HCT116 (cell line): Measurements from ENCODE around the gene IRX1. TPM values are rescaled to one million over a fixed set of nuclear protein-coding genes. Genes with fewer than 3 reads are reported as not detected.

Experiments used
- ATAC-seq: fragments of 200-7000 bp; cut with Tn5 transposase; 2 replicates; pipeline ENCODE4 v1.9.1; 2020; ENCODE audit warnings: mild to moderate bottlenecking, moderate library complexity
- BruUV-seq: library from RNA; stranded (reverse); fragments of 400-500 nt; replicated peaks from 2 replicates; lab custom pipeline; 2021; lab: Mats Ljungman, UMichigan
- CTCF ChIA-PET: fragments of 300-600 bp; sonication (Branson Sonifier 250); formaldehyde crosslinking; loops from one replicate; lab custom pipeline; 2021; ENCODE audit warnings: antibody characterized with exemption; lab: Charles Lee
- POLR2A ChIA-PET: fragments of 300-600, 350-600 bp; sonication (Branson Sonifier 250); formaldehyde crosslinking; loops from one replicate; lab custom pipeline; 2021; ENCODE audit warnings: antibody characterized with exemption; lab: Charles Lee
- RAD21 ChIA-PET, 2 experiments: fragments of 300-600 bp; sonication (Branson Sonifier 250); formaldehyde crosslinking; loops; one replicate each; lab custom pipeline; 2023; ENCODE audit warnings: low total read pairs in 2 of 2; ENCODE audit not compliant: uncharacterized antibody in 2 of 2, unreplicated experiment in 2 of 2, low non-redundant PET in 1 of 2; lab: Charles Lee
- DNase-seq: peaks from one replicate; pipeline ENCODE4 v3.0.0-alpha.2; 2010; ENCODE audit warnings: low read depth, low spot score
- H2AFZ ChIP-seq: fragments of 200-600 bp; shearing (Covaris generic), sonication (generic); 2 replicates; pipeline ENCODE4 v1.6.1; 2017; ENCODE audit warnings: low read depth, mixed run types, mixed read lengths, antibody characterized with exemption, low read length; ENCODE audit not compliant: poor library complexity, severe bottlenecking
- H3K27ac ChIP-seq: 2 replicates; pipeline ENCODE4 v1.5.1; 2012; ENCODE audit warnings: low read depth, low read length
- H3K27me3 ChIP-seq: fragments of 200-600 bp; sonication (generic); 2 replicates; pipeline ENCODE4 v1.6.1; 2016; ENCODE audit warnings: mixed run types, low read length, mixed read lengths; ENCODE audit not compliant: insufficient read depth
- H3K36me3 ChIP-seq, 2 experiments: fragments of 200-500 bp in 1 of 2; fragments of 200-600 bp in 1 of 2; sonication (Bioruptor generic) in 1 of 2; sonication (generic) in 1 of 2; 2 replicates each; pipeline versions ENCODE4 v1.5.1 to v1.6.1; 2014 to 2016; ENCODE audit warnings: low read length in 2 of 2, inconsistent platforms in 1 of 2, mixed read lengths in 1 of 2, mixed run types in 1 of 2; ENCODE audit not compliant: insufficient read depth in 2 of 2, control insufficient read depth in 1 of 2
- H3K4me1 ChIP-seq, 2 experiments: fragments of 200-600 bp in 1 of 2; sonication (generic) in 1 of 2; 2 replicates each; pipeline versions ENCODE4 v1.5.1 to v1.6.1; 2012 to 2017; ENCODE audit warnings: low read length in 2 of 2, inconsistent platforms in 1 of 2, mild to moderate bottlenecking in 1 of 2, mixed read lengths in 1 of 2, mixed run types in 1 of 2, moderate library complexity in 1 of 2; ENCODE audit not compliant: insufficient read depth in 2 of 2, control insufficient read depth in 1 of 2
- H3K4me2 ChIP-seq: fragments of 200-600 bp; sonication (generic); 2 replicates; pipeline ENCODE4 v1.6.1; 2017; ENCODE audit warnings: mixed run types, low read length, mixed read lengths
- H3K4me3 ChIP-seq, 2 experiments: fragments of 200-600 bp in 1 of 2; sonication (generic) in 1 of 2; replicated peaks in 1 of 2; 2 replicates each; pipeline ENCODE4 v1.5.1; 2011 to 2016; ENCODE audit warnings: low read length in 2 of 2, control low read depth in 1 of 2, low read depth in 1 of 2, mild to moderate bottlenecking in 1 of 2, mixed read lengths in 1 of 2, mixed run types in 1 of 2
- H3K79me2 ChIP-seq: fragments of 200-600 bp; sonication (generic); 2 replicates; pipeline ENCODE4 v1.6.1; 2017; ENCODE audit warnings: mild to moderate bottlenecking, mixed run types, low read length, moderate library complexity, mixed read lengths; ENCODE audit not compliant: insufficient read depth
- H3K9ac ChIP-seq: fragments of 200-600 bp; sonication (generic); 2 replicates; pipeline ENCODE4 v1.6.1; 2016; ENCODE audit warnings: low read length, mixed read lengths
- H3K9me2 ChIP-seq: fragments of 200-600 bp; sonication (generic), shearing (Covaris generic); 2 replicates; pipeline ENCODE4 v1.6.1; 2017; ENCODE audit warnings: mixed run types, mild to moderate bottlenecking, moderate library complexity; ENCODE audit not compliant: insufficient read depth
- H3K9me3 ChIP-seq, 2 experiments: fragments of 200-500 bp in 1 of 2; fragments of 200-600 bp in 1 of 2; sonication (Bioruptor generic) in 1 of 2; sonication (generic) in 1 of 2; 2 replicates each; pipeline ENCODE4 v1.6.1; 2014 to 2017; ENCODE audit warnings: low read length in 2 of 2, mixed read lengths in 2 of 2, inconsistent platforms in 1 of 2, low read depth in 1 of 2, mild to moderate bottlenecking in 1 of 2, mixed run types in 1 of 2, moderate library complexity in 1 of 2; ENCODE audit not compliant: control insufficient read depth in 1 of 2, insufficient read depth in 1 of 2
- H4K20me1 ChIP-seq: fragments of 200-600 bp; sonication (generic), shearing (Covaris generic); 2 replicates; pipeline ENCODE4 v1.6.1; 2017; ENCODE audit warnings: mixed run types, mild to moderate bottlenecking, moderate library complexity; ENCODE audit not compliant: insufficient read depth
- EZH2 ChIP-seq: fragments of 200-600 bp; sonication (generic); IDR thresholded peaks from 2 replicates; pipeline ENCODE4 v1.6.1; 2017; ENCODE audit warnings: antibody characterized with exemption, mixed run types
- ZBTB33 ChIP-seq: IDR thresholded peaks from 2 replicates; pipeline ENCODE4 v1.6.1; 2011; ENCODE audit warnings: mild to moderate bottlenecking, low read length, moderate library complexity; ENCODE audit not compliant: insufficient replicate concordance; ENCODE audit errors: extremely low read depth
- intact Hi-C: fragments of 100-400 bp; cut with micrococcal nuclease; formaldehyde crosslinking; loops from 2 replicates; pipeline ENCODE4 v1.10.0; 2022
- total RNA-seq: library from RNA; stranded (reverse); gene quantifications from one replicate; pipeline ENCODE4 v1.2.1, GENCODE V29; 2021; ENCODE audit not compliant: unreplicated experiment
- TF ChIP-seq, protein P1 (sequence below), 3 experiments: fragments of 200-600 bp in 1 of 3; sonication (generic) in 1 of 3; IDR thresholded peaks in 2 of 3; conservative IDR thresholded peaks in 1 of 3; 2 replicates each; pipeline ENCODE4 v1.5.1; 2012 to 2017; ENCODE audit warnings: low read depth in 2 of 3, low read length in 2 of 3, antibody characterized with exemption in 1 of 3, borderline replicate concordance in 1 of 3, control low read depth in 1 of 3, mild to moderate bottlenecking in 1 of 3, mixed read lengths in 1 of 3, mixed run types in 1 of 3, moderate library complexity in 1 of 3; ENCODE audit not compliant: insufficient read depth in 1 of 3

The IRX1 gene
- total RNA-seq, 1 experiment from 2014 or later, result not detected

DNA sequence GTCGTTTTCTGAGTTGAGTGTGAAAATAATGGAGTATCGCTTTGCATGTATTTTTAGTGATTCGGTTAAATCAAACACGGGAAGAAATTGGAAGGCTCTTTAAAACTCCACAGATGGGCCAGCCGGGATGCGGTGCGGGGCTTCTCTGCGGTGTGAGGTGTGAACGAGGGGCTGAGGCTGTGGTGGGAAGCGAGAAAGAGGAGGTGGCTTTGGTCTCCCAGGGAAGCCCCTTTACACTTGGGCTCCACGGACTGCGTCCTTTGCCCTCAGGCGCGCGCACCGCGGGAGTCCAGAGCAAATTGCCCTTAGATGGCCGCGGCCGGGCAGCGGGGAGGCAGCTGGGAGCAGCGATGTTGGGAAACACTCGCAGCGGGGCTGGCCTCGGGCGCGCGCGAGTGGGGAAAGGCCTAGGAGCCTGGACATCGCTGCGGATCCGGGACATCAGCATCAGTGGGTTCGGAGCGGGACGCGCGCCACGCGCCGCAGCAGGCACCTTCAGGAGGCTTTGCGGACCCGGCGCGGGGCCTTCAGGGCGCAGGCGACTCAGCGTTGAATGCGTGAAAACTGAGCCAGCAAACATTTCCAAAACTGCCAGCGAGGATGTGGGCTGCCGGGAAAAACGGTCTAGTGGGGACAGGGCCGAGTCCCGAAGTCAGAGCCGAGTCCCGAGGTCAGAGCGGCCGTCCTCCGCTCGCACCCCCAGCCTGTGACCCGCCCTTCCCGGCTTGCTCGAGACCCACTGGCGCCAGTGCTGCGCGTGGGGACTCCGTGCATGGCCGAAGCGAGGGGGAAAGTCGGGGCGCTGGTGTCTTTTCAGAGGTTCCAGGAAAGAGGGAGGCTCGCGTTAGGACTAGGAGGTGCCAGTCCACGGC is 6.5 kb downstream of the IRX1 start:
- no peak for ATAC-seq
- peaks cover 7 to 16% of the 10 kb centered on the region in 2 experiments; a peak in 2 of 4 replicates for H3K9me3 ChIP-seq
- no TSS peak for BruUV-seq
- POLR2A ChIA-PET, result no interaction called here
- TF ChIP-seq, protein P1, sequence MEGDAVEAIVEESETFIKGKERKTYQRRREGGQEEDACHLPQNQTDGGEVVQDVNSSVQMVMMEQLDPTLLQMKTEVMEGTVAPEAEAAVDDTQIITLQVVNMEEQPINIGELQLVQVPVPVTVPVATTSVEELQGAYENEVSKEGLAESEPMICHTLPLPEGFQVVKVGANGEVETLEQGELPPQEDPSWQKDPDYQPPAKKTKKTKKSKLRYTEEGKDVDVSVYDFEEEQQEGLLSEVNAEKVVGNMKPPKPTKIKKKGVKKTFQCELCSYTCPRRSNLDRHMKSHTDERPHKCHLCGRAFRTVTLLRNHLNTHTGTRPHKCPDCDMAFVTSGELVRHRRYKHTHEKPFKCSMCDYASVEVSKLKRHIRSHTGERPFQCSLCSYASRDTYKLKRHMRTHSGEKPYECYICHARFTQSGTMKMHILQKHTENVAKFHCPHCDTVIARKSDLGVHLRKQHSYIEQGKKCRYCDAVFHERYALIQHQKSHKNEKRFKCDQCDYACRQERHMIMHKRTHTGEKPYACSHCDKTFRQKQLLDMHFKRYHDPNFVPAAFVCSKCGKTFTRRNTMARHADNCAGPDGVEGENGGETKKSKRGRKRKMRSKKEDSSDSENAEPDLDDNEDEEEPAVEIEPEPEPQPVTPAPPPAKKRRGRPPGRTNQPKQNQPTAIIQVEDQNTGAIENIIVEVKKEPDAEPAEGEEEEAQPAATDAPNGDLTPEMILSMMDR (IDR thresholded peaks at IDR 0.05 in 2 of 3, conservative IDR thresholded peaks at IDR 0.05 in 1 of 3; ENCODE audit: borderline replicate concordance in 1 of 3, insufficient read depth in 1 of 3, low read depth in 2 of 3, low read length in 2 of 3), result no peak
- no peak for TF ChIP-seq ZBTB33
- TF ChIP-seq EZH2, result no peak
- TF ChIP-seq, all 23 proteins: peak for 0
- Histone ChIP-seq H3K9ac (no peak overlapping the region), H3K9me2 (no peaks in the 10 kb centered on the region), H3K36me3 (no peaks in the 10 kb centered on the region), H2AFZ (no peak overlapping the region), H3K27ac (no peak overlapping the region), H4K20me1 (no peaks in the 10 kb centered on the region), H3K4me1 (no peaks in the 10 kb centered on the region), H3K4me2 (no peak overlapping the region), H3K27me3 (no peaks in the 10 kb centered on the region), H3K4me3 (no peak overlapping the region), H3K79me2 (no peaks in the 10 kb centered on the region)
- intact Hi-C loops, result no loop called here
- RAD21 ChIA-PET, result no interaction called here
- CTCF ChIA-PET, result no interaction called here
- no peak for DNase-seq
